Hematopoietic multipotent progenitor cell (in vitro differentiated cells): ENCODE results near the gene TMTC3. TPM values are rescaled to one million over a fixed set of nuclear protein-coding genes. Genes with fewer than 3 reads are reported as not detected.
"Not testable (repeated sequence)": the region's sequence is repeated elsewhere in the genome, so short reads cannot be mapped to it uniquely, and the experiment has no call there.

Experiments used
- DNase-seq, 3 donors: peaks; one replicate each; pipeline ENCODE4 v3.0.0-alpha.2; 2011 to 2015; ENCODE audit warnings: low read depth in 2 of 3, low spot score in 2 of 3
- total RNA-seq: library from RNA; depleted of rRNA; stranded (reverse); fragments of >200 nt; gene quantifications from one replicate; pipeline ENCODE4 v1.2.3, GENCODE V29; 2012

Gene TMTC3
- total RNA-seq, 1 donor: 5.9 TPM

- DNase-seq: no peak
Measured at GRCh38 chr12:88163371-88163770, 21.3 kb downstream of the TMTC3 start.

- no peak for DNase-seq
Measured at GRCh38 chr12:88166179-88166578, 24.1 kb downstream of the TMTC3 start.

GRCh38 chr12:88167384-88167783 is 25.3 kb downstream of the TMTC3 start:
- no peak for DNase-seq

GRCh38 chr12:88172844-88173407 is 30.8 kb downstream of the TMTC3 start:
- DNase-seq: no peak

- DNase-seq: no peak
Measured at GRCh38 chr12:88175544-88175943, 33.4 kb downstream of the TMTC3 start.

GRCh38 chr12:88179436-88180014 is 37.4 kb downstream of the TMTC3 start:
- no peak for DNase-seq

- no peak for DNase-seq
Measured at GRCh38 chr12:88181881-88182280, 39.8 kb downstream of the TMTC3 start.

GRCh38 chr12:88182416-88182815 is 40.3 kb downstream of the TMTC3 start:
- DNase-seq: no peak

GRCh38 chr12:88184196-88184595 is 42.1 kb downstream of the TMTC3 start:
- DNase-seq: no peak

- DNase-seq: no peak
Measured at GRCh38 chr12:88185279-88185678, 43.2 kb downstream of the TMTC3 start.

- DNase-seq: no peak
Measured at GRCh38 chr12:88185988-88186387, 43.9 kb downstream of the TMTC3 start.

- no peak for DNase-seq
Measured at GRCh38 chr12:88187571-88187970, 45.5 kb downstream of the TMTC3 start.

GRCh38 chr12:88188180-88188579 is 46.1 kb downstream of the TMTC3 start:
- no peak for DNase-seq

- DNase-seq: no peak
Measured at GRCh38 chr12:88192426-88192825, 50.3 kb downstream of the TMTC3 start.

GRCh38 chr12:88194868-88195267 is 52.8 kb downstream of the TMTC3 start:
- DNase-seq: no peak

GRCh38 chr12:88200029-88200428 is 57.9 kb downstream of the TMTC3 start:
- DNase-seq: no peak

- DNase-seq: no peak
Measured at GRCh38 chr12:88202500-88202899, 60.4 kb downstream of the TMTC3 start.

GRCh38 chr12:88206601-88207000 is 64.5 kb downstream of the TMTC3 start:
- DNase-seq: no peak

- DNase-seq: no peak
Measured at GRCh38 chr12:88207921-88208620, 66.0 kb downstream of the TMTC3 start.

GRCh38 chr12:88208661-88209060 is 66.6 kb downstream of the TMTC3 start:
- no peak for DNase-seq

GRCh38 chr12:88210311-88210710 is 68.2 kb downstream of the TMTC3 start:
- not testable (repeated sequence) for DNase-seq

- no peak for DNase-seq
Measured at GRCh38 chr12:88218293-88218692, 76.2 kb downstream of the TMTC3 start.
